Stimulated activated CD4-positive, alpha-beta T cell treated with anti-CD3 and anti-CD28 coated beads, Interleukin-1b, Interleukin-23, amount 100 ng/mL, for 1 hour (primary cell): ENCODE data around the gene HBA2.
"Not testable (repeated sequence)": the region's sequence is repeated elsewhere in the genome, so short reads cannot be mapped to it uniquely, and the experiment has no call there.

ENCODE experiments used
- DNase-seq, 2 donors: peaks; one replicate each; pipeline ENCODE4 v3.0.0-alpha.2; 2020; ENCODE audit warnings: low read depth in 2 of 2

HBA2 gene

DNA sequence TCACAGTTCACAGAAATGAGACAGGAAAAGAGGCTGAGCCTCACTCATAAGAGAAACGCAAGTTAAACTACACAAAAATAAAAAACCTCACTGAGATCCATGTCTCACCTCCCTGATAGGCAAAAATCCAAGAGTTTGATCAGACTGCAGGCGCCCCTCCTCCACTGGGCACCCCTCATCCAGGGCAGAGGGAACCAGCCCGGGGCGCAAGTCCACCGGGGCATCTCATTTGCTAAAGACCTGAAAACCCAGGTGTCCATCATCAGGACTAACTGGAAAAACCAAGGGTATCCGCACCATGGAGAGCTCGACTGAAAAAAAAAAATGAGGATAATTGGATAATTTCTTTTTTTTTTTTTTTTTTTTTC, 17.7 kb upstream of the HBA2 start:
- no peak for DNase-seq

DNA sequence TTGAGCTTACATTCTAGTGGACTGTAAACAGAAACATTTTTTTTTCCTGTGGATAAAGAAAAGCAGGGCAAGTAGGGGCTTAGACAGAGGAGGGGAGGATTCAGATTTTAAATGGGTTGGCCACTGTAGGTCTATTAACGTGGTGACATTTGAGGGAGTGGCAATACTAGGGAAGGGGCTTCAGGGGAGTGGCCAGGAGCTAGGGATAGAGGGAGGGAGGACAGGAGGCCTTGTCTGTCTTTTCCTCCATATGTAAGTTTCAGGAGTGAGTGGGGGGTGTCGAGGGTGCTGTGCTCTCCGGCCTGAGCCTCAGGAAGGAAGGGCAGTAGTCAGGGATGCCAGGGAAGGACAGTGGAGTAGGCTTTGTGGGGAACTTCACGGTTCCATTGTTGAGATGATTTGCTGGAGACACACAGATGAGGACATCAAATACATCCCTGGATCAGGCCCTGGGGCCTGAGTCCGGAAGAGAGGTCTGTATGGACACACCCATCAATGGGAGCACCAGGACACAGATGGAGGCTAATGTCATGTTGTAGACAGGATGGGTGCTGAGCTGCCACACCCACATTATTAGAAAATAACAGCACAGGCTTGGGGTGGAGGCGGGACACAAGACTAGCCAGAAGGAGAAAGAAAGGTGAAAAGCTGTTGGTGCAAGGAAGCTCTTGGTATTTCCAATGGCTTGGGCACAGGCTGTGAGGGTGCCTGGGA, 13.4 kb upstream of the HBA2 start:
- no peak for DNase-seq

DNA sequence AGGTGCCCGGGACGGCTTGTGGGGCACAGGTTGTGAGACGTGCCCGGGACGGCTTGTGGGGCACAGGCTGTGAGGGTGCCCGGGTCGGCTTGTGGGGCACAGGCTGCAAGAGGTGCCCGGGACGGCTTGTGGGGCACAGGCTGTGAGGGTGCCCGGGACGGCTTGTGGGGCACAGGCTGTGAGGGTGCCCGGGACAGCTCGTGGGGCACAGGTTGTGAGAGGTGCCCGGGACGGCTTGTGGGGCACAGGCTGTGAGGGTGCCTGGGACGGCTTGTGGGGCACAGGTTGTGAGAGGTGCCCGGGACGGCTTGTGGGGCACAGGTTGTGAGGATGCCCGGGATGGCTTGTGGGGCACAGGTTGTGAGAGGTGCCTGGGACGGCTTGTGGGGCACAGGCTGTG, 12.4 kb upstream of the HBA2 start:
- not testable (repeated sequence) for DNase-seq

DNA sequence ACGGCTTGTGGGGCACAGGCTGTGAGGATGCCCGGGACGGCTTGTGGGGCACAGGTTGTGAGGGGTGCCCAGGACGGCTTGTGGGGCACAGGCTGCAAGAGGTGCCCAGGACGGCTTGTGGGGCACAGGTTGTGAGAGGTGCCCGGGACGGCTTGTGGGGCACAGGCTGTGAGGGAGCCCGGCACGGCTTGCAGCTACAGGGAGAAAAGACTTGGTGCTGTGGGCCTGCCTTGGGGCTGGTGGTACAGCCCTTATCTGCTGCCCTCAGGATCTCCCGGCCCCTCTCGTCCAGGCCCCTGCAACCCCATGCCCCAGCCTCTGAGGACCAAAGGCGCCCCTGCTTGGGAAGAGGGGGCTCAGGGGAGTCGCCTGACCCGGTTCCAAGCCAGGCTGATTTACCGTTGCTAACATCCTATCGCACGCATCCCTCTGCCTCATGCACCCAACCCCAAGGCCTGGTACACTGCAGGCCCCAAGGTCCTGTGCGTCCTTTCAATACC, 11.9 kb upstream of the HBA2 start:
- no peak for DNase-seq

DNA sequence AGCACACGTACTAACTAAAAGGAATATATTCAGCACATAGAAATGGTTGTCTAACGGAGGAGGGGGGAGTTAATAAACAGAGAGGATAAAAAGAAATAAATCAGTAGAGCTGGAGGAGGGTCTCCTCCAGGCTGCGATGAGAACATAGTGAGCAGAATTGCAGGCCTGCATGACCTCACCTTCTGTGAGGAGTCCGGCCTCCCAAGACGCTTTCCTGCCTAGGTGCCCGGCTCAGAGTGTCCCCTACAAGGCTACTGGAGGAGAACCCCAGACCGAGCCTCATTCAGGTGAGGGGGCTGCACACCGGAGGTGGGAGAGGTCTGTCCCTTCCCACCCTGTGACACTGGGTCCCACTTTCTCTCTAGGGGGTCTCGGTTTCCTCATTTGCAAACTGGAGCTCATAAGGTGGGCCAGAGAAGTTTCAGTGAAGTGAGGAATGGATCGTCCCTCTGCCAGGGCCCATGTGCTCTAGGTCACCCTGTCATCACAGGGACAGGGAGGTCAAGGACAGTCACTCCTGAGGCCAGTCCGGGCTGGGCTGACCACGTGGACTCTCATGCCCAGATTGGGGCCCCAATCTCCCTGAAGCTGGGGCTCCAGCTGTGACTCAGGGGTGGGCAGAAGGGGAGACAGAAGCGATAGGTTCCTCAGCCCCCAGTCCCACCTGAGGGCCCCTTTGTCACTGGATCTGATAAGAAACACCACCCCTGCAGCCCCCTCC, 10.2 kb upstream of the HBA2 start:
- DNase-seq: no peak

DNA sequence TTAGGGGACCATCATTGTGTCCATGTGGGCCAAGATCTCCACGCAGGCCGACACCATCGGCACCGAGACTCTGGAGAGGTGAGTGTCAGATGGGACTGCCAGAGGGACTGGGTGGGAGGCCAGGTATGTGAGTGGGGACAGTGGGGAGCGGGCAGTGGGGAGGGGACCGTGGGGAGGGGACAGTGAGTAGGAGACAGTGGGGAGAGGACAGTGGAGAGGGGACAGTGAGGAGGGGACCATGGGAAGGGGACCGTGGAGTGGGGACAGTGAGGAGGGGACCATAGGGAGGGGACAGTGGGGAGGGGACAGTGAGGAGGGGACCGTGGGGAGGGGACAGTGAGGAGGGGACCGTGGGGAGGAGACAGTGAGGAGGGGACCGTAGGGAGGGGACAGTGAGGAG, 9.5 kb upstream of the HBA2 start:
- not testable (repeated sequence) for DNase-seq

DNA sequence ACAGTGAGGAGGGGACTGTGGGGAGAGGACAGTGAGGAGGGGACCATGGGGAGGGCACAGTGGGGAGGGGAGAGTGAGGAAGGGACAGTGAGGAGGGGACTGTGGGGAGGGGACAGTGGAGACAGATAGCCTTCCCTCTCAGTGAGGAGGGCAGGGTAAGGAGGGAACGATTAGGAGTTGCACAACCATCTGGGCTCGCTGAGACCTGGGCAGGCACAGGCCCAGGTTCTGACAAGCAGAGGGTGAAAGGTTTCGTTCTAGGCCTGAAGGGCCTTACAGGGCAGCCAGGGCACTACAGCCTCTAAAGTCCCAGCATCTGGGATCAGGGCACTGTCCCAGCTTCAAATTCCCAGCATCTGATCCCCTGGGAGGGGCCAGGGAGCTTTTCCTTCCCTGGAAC, 9.0 kb upstream of the HBA2 start:
- not testable (repeated sequence) for DNase-seq

DNA sequence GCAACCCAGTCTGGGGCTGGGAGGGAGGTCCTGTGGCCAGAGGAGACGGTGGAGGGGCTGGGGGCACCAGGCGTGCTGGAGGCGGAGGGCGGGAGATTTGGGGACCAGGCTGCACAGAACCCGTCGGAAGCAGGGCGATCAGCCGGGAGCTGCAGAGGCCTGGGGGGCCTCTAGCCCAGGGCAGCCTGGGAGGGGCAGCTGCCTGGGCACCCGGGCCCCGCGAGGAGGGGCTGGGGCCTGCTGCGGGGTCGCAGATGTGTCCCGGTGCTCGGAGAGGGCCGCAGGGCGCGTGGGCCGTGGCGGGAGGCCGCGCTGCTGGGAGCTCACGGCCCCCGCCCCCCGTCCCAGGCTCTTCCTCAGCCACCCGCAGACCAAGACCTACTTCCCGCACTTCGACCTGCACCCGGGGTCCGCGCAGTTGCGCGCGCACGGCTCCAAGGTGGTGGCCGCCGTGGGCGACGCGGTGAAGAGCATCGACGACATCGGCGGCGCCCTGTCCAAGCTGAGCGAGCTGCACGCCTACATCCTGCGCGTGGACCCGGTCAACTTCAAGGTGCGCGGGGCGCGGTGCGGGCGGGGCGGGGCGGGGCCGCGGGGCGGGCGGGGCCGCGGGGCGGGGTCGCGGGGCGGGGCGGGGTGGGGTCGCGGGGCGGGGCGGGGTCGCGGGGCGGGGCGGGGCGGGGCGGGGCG, 8.4 kb upstream of the HBA2 start:
- DNase-seq: not testable (repeated sequence)

DNA sequence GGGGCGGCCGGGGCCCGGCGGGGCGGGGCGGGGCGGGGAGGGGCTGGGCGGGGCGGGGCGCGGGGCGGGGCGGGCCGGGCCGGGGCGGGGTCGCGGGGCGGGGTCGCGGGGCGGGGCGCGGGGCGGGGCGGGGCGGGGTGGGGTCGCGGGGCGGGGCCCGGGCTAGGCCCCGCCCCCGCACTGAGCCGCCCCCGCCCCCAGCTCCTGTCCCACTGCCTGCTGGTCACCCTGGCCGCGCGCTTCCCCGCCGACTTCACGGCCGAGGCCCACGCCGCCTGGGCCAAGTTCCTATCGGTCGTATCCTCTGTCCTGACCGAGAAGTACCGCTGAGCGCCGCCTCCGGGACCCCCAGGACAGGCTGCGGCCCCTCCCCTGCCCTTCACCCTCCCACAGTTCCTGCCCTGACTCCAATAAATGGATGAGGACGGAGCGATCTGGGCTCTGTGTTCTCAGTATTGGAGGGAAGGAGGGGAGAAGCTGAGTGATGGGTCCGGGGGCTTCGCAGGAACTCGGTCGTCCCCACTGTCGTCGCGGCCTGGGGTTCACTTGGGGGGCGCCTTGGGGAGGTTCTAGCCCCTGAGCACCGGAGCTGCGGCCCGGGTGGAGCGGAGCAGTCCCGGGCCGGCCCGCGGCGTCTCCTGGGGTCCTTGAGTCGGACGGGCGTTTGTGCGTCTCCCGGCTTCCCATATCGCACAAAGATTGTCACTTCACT, 7.7 kb upstream of the HBA2 start:
- DNase-seq: no peak

DNA sequence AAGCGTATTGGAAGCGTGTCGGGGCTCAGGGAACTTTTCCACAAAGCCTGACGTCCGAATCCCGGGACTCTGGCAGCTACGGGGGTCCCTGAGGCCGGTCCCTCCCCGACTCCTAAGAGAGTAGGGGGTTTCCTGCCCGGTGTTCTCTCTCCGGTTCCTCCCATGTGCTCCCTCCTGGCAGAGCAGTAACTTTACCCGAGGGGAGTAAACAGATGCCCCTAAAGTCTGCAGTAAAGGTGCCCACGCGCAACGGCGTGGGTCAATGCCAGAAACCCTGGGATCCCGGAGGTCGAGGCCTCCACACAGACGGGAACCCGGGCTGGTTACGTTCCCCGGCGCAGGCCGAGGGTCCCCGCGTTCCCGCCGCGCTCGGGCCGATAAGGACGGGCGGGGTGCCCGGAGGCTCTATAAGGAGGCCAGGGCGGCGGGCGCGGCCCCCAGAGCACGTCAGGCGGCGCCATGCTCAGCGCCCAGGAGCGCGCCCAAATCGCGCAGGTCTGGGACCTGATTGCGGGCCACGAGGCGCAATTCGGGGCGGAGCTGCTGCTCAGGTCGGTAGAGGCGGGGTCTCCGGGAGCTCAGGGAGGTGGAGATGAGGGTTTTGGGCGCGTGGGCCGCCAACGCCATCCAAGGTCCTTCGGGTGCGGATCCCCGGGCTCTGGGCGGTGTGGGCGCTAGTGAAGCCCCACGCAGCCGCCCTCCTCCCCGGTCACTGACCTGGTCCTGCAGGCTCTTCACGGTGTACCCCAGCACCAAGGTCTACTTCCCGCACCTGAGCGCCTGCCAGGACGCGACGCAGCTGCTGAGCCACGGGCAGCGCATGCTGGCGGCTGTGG, 6.9 kb upstream of the HBA2 start, which contains the start of gene HBM:
Gene HBM, plus strand, starts transcription at position 440 of the 836 bp plus-strand sequence. Its CDS starts 20 bp downstream, at position 460.
- no peak for DNase-seq

DNA sequence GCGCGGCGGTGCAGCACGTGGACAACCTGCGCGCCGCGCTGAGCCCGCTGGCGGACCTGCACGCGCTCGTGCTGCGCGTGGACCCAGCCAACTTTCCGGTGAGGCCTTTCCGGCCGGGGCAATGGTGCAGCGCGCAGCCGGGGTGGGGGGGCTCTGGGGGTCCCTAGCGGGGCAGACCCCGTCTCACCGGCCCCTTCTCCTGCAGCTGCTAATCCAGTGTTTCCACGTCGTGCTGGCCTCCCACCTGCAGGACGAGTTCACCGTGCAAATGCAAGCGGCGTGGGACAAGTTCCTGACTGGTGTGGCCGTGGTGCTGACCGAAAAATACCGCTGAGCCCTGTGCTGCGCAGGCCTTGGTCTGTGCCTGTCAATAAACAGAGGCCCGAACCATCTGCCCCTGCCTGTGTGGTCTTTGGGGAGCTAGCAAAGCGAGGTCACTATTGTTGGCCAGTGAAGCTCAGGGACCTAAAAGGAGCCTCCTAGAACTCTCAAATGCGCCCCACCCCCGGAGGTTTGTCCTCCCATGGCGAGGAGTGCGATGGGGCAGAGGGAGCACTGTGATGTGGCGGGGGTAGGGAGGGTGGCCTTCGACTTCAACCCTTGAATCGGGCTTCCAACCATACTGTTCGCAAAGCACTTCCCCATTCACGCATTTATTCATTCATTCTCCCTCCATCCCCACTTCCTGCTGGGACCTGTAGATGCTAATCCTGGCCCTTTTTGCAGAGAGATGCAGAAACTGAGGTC, 6.1 kb upstream of the HBA2 start:
- DNase-seq: no peak

DNA sequence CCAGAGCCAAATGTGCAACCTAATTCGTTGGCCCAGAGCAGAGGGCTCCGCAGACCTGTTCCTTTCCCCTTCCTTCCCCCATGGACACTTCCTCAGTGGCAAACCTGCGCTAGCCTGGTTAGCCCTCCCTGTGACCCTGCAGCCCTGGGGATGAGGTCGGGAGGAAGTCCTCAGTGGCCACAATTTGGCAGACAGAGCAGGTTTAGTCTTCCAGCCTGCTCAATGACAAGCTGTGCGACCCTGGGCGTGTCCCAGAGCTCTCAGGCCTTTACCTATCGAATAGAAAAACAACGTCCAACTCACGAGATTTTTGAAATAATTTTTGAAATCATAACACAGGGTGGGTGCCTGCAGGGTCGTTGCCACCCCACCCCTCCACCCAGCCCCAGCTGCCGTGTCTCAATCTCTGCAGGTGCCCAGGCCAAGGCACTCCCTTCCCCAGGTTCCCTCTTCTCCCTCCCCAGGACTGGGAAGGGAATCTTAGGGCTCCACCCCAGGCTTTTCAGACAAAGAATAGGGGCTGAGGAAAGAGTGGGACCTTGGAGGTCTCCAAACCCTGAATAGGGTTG, 5.5 kb upstream of the HBA2 start:
- no peak for DNase-seq

DNA sequence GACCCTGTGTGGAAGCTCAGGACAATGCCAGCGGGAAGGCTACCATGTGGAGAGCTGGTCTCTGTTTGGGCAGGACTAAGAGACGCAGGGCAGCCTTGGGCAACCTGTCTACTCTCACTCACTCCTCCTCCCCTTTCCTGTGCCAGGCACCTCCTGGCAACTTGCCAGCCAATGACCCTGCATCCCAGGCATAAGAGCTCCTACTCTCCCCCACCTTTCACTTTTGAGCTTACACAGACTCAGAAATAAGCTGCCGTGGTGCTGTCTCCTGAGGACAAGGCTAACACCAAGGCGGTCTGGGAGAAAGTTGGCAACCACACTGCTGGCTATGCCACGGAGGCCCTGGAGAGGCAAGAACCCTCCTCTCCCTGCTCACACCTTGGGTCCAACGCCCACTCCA, 4.3 kb upstream of the HBA2 start:
- no peak for DNase-seq

DNA sequence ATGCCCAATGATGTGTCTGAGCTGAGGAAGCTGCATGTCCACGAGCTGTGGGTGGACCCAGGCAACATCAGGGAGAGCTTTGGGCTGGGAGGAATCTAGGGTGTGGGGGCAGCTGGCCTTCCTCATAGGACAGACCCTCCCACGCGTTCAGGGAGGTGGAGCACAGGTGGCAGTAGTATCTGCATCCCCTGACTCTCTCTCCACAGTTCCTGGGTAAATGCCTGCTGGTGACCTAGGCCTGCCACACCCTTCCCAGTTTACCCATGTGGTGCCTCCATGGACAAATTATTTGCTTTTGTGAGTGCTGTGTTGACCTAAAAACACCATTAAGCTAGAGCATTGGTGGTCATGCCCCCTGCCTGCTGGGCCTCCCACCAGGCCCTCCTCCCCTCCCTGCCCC, 3.7 kb upstream of the HBA2 start:
- no peak for DNase-seq

DNA sequence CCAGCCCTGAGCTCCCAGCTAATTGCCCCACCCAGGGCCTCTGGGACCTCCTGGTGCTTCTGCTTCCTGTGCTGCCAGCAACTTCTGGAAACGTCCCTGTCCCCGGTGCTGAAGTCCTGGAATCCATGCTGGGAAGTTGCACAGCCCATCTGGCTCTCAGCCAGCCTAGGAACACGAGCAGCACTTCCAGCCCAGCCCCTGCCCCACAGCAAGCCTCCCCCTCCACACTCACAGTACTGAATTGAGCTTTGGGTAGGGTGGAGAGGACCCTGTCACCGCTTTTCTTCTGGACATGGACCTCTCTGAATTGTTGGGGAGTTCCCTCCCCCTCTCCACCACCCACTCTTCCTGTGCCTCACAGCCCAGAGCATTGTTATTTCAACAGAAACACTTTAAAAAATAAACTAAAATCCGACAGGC, 2.6 kb upstream of the HBA2 start:
- DNase-seq: not testable (repeated sequence)

DNA sequence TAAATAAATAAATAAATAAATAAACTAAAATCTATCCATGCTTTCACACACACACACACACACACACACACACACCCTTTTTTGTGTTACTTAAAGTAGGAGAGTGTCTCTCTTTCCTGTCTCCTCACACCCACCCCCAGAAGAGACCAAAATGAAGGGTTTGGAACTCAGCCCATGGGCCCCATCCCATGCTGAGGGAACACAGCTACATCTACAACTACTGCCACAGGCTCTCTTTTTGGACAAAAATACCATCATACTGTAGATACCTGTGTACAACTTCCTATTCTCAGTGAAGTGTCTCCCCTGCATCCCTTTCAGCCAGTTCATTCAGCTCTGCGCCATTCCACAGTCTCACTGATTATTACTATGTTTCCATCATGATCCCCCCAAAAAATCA, 1.9 kb upstream of the HBA2 start:
- no peak for DNase-seq

DNA sequence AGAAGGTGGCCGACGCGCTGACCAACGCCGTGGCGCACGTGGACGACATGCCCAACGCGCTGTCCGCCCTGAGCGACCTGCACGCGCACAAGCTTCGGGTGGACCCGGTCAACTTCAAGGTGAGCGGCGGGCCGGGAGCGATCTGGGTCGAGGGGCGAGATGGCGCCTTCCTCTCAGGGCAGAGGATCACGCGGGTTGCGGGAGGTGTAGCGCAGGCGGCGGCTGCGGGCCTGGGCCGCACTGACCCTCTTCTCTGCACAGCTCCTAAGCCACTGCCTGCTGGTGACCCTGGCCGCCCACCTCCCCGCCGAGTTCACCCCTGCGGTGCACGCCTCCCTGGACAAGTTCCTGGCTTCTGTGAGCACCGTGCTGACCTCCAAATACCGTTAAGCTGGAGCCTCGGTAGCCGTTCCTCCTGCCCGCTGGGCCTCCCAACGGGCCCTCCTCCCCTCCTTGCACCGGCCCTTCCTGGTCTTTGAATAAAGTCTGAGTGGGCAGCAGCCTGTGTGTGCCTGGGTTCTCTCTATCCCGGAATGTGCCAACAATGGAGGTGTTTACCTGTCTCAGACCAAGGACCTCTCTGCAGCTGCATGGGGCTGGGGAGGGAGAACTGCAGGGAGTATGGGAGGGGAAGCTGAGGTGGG, 657 bp downstream of the HBA2 start:
- not testable (repeated sequence) for DNase-seq

DNA sequence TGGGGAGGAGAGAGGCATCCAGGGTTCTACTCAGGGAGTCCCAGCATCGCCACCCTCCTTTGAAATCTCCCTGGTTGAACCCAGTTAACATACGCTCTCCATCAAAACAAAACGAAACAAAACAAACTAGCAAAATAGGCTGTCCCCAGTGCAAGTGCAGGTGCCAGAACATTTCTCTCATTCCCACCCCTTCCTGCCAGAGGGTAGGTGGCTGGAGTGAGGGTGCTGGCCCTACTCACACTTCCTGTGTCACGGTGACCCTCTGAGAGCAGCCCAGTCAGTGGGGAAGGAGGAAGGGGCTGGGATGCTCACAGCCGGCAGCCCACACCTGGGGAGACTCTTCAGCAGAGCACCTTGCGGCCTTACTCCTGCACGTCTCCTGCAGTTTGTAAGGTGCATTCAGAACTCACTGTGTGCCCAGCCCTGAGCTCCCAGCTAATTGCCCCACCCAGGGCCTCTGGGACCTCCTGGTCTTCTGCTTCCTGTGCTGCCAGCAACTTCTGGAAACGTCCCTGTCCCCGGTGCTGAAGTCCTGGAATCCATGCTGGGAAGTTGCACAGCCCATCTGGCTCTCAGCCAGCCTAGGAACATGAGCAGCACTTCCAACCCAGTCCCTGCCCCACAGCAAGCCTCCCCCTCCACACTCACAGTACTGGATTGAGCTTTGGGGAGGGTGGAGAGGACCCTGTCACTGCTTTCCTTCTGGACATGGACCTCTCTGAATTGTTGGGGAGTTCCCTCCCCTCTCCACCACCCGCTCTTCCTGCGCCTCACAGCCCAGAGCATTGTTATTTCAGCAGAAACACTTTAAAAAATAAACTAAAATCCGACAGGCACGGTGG, 1.5 kb downstream of the HBA2 start:
- not testable (repeated sequence) for DNase-seq
